AG04449 (cell line): ENCODE results near the gene VIPR2.

Experiments
- CTCF ChIA-PET: fragments of 350-600 bp; formaldehyde crosslinking; extraction: SDS; loops from one replicate; lab custom pipeline; 2021; ENCODE audit warnings: antibody characterized with exemption; lab: Yijun Ruan, JAX
- POLR2A ChIA-PET: fragments of 400-600, 350-600 bp; formaldehyde crosslinking; extraction: SDS; loops from one replicate; lab custom pipeline; 2020; ENCODE audit warnings: antibody characterized with exemption, inconsistent platforms; lab: Yijun Ruan, JAX
- DNase-seq: peaks from one replicate; pipeline ENCODE4 v3.0.0-alpha.2; 2010; ENCODE audit warnings: low read depth, low spot score
- H3K4me3 ChIP-seq: 2 replicates; pipeline ENCODE4 v1.5.1; 2011; ENCODE audit warnings: low read depth, mild to moderate bottlenecking, control low read depth, low read length
- CTCF ChIP-seq: IDR thresholded peaks from one replicate; pipeline ENCODE4 v1.5.1; 2011; ENCODE audit warnings: mild to moderate bottlenecking, moderate library complexity, low read length, control low read depth, inconsistent platforms; ENCODE audit not compliant: insufficient read depth; ENCODE audit errors: missing control alignments

Gene VIPR2

GRCh38 chr7:159032322-159032721 lies 112.3 kb downstream of the VIPR2 start:
- CTCF ChIA-PET = no interaction called here
- DNase-seq = no peak
- H3K4me3 ChIP-seq = no peak overlapping the region
- TF ChIP-seq CTCF = no peak
- POLR2A ChIA-PET = no interaction called here

- DNase-seq = no peak
- H3K4me3 ChIP-seq = no peak overlapping the region
- ChIA-PET POLR2A (no interaction called here), CTCF (no interaction called here)
- TF ChIP-seq CTCF = no peak
Measured at GRCh38 chr7:159031750-159032149, 112.9 kb downstream of the VIPR2 start.

- H3K4me3 ChIP-seq = no peak overlapping the region
- DNase-seq = no peak
- ChIA-PET CTCF (no interaction called here), POLR2A (no interaction called here)
- TF ChIP-seq CTCF = no peak
Measured at GRCh38 chr7:159031135-159031701, 113.4 kb downstream of the VIPR2 start.

GRCh38 chr7:159030490-159031134 lies 114.1 kb downstream of the VIPR2 start:
- TF ChIP-seq CTCF = no peak
- POLR2A ChIA-PET = no interaction called here
- H3K4me3 ChIP-seq = no peak overlapping the region
- CTCF ChIA-PET = no interaction called here
- DNase-seq = no peak

GRCh38 chr7:159028508-159029401 lies 115.9 kb downstream of the VIPR2 start:
- TF ChIP-seq CTCF = no peak
- POLR2A ChIA-PET = no interaction called here
- CTCF ChIA-PET = no interaction called here
- DNase-seq = no peak
- H3K4me3 ChIP-seq = no peak overlapping the region
